GM23338 (cell line): ENCODE measurements around the gene CMSS1. TPM values are rescaled to one million over a fixed set of nuclear protein-coding genes. Genes with fewer than 3 reads are reported as not detected.

ENCODE experiments used
- ATAC-seq: fragments of 200-7000 bp; cut with Tn5 transposase; 3 replicates; pipeline ENCODE4 v1.9.1; 2020
- DNase-seq: peaks from one replicate; pipeline ENCODE4 v3.0.0-alpha.2; 2015; ENCODE audit warnings: low spot score
- H2AFZ ChIP-seq: fragments of 200-600 bp; sonication (generic); 2 replicates; pipeline ENCODE4 v1.8.0; 2016; ENCODE audit warnings: antibody characterized with exemption, mild to moderate bottlenecking, moderate library complexity
- H3F3A ChIP-seq: fragments of 200-600 bp; sonication (generic); replicated peaks from 2 replicates; pipeline ENCODE4 v1.8.0; 2017; ENCODE audit warnings: antibody characterized with exemption, mixed run types, low read depth
- H3K27ac ChIP-seq: fragments of 200-600 bp; sonication (generic); 2 replicates; pipeline ENCODE4 v1.6.1; 2016; ENCODE audit warnings: low read depth
- H3K27me3 ChIP-seq: fragments of 200-600 bp; sonication (generic); 2 replicates; pipeline ENCODE4 v1.8.0; 2016; ENCODE audit warnings: mild to moderate bottlenecking, mixed run types, moderate library complexity; ENCODE audit not compliant: insufficient read depth
- H3K36me3 ChIP-seq: fragments of 200-600 bp; sonication (generic); 2 replicates; pipeline ENCODE4 v1.8.0; 2016; ENCODE audit warnings: mild to moderate bottlenecking; ENCODE audit not compliant: insufficient read depth
- H3K4me1 ChIP-seq: fragments of 200-600 bp; sonication (generic); 2 replicates; pipeline ENCODE4 v1.8.0; 2016; ENCODE audit warnings: mild to moderate bottlenecking, moderate library complexity; ENCODE audit not compliant: insufficient read depth
- H3K4me2 ChIP-seq: fragments of 200-600 bp; sonication (generic); 2 replicates; pipeline ENCODE4 v1.7.1; 2017; ENCODE audit warnings: mixed run types
- H3K4me3 ChIP-seq: fragments of 200-600 bp; sonication (generic); 2 replicates; pipeline ENCODE4 v1.6.1; 2016; ENCODE audit warnings: mixed run types
- H3K79me2 ChIP-seq: fragments of 200-600 bp; sonication (generic); replicated peaks from 2 replicates; pipeline ENCODE4 v1.8.0; 2017; ENCODE audit warnings: mild to moderate bottlenecking; ENCODE audit not compliant: insufficient read depth
- H3K9me2 ChIP-seq: fragments of 200-600 bp; sonication (generic); 2 replicates; pipeline ENCODE4 v1.8.0; 2017; ENCODE audit not compliant: insufficient read depth
- H4K20me1 ChIP-seq: fragments of 200-600 bp; sonication (generic); replicated peaks from 2 replicates; pipeline ENCODE4 v1.8.0; 2017; ENCODE audit warnings: mild to moderate bottlenecking; ENCODE audit not compliant: insufficient read depth
- H3K27ac Mint-ChIP-seq: 2 replicates; pipeline ENCODE4 v1.8.0; 2020; ENCODE audit warnings: inconsistent platforms, mild to moderate bottlenecking, moderate library complexity, mixed read lengths
- H3K27me3 Mint-ChIP-seq: 3 replicates; pipeline ENCODE4 v1.8.0; 2022; ENCODE audit warnings: low read depth, mild to moderate bottlenecking, moderate library complexity, mixed read lengths, inconsistent platforms; ENCODE audit not compliant: insufficient read depth, poor library complexity
- H3K36me3 Mint-ChIP-seq: 3 replicates; pipeline ENCODE4 v1.8.0; 2021; ENCODE audit warnings: low read depth, mild to moderate bottlenecking, inconsistent platforms, moderate library complexity, mixed read lengths
- H3K4me1 Mint-ChIP-seq: 3 replicates; pipeline ENCODE4 v1.8.0; 2020; ENCODE audit warnings: mild to moderate bottlenecking, inconsistent platforms, mixed read lengths
- H3K4me3 Mint-ChIP-seq: 3 replicates; pipeline ENCODE4 v1.8.0; 2021; ENCODE audit warnings: moderate library complexity, mild to moderate bottlenecking, inconsistent platforms, mixed read lengths
- H3K9me3 Mint-ChIP-seq: 3 replicates; pipeline ENCODE4 v1.8.0; 2020; ENCODE audit warnings: moderate library complexity, mild to moderate bottlenecking, inconsistent platforms, mixed read lengths
- CREB1 ChIP-seq: fragments of 250-450 bp; sonication (Bioruptor Pico); IDR thresholded peaks from 2 replicates; pipeline ENCODE4 v1.5.0; 2020; ENCODE audit warnings: low read depth, mild to moderate bottlenecking, moderate library complexity
- EZH2 ChIP-seq: fragments of 200-600 bp; sonication (generic); IDR thresholded peaks from one replicate; pipeline ENCODE4 v1.8.0; 2017; ENCODE audit warnings: antibody characterized with exemption, mild to moderate bottlenecking, low read depth; ENCODE audit not compliant: unreplicated experiment
- EZH2phosphoT487 ChIP-seq: fragments of 200-600 bp; sonication (generic); IDR thresholded peaks from one replicate; pipeline ENCODE4 v1.8.1; 2018; ENCODE audit warnings: antibody characterized with exemption; ENCODE audit not compliant: unreplicated experiment
- JUNB ChIP-seq: IDR thresholded peaks from one replicate; pipeline ENCODE4 v1.6.1; 2016; ENCODE audit warnings: antibody characterized with exemption; ENCODE audit not compliant: unreplicated experiment
- NANOG ChIP-seq: IDR thresholded peaks from 2 replicates; pipeline ENCODE4 v1.6.1; 2016; ENCODE audit warnings: antibody characterized with exemption, borderline replicate concordance
- POLR2AphosphoS5 ChIP-seq: IDR thresholded peaks from 2 replicates; pipeline ENCODE4 v1.6.1; 2016; ENCODE audit warnings: antibody characterized with exemption, low read depth
- STAT1 ChIP-seq: IDR thresholded peaks from one replicate; pipeline ENCODE4 v1.6.1; 2016; ENCODE audit warnings: antibody characterized with exemption; ENCODE audit not compliant: unreplicated experiment
- ZNF114 ChIP-seq: fragments of 250-450 bp; sonication (Bioruptor Pico); IDR thresholded peaks from 2 replicates; pipeline ENCODE4 v1.5.0; 2020; ENCODE audit warnings: mild to moderate bottlenecking, moderate library complexity
- ZNF331 ChIP-seq: fragments of 250-450 bp; sonication (Bioruptor Pico); IDR thresholded peaks from 2 replicates; pipeline ENCODE4 v1.5.0; 2020; ENCODE audit warnings: low read depth, mild to moderate bottlenecking, moderate library complexity
- polyA plus RNA-seq: library from polyadenylated mRNA; unstranded; fragments of >200 nt; fragmentation: Nextera tagmentation; extraction: Ambion mirVana; gene quantifications from 2 replicates; pipeline ENCODE4 v1.2.1, GENCODE V29; 2016
- total RNA-seq: library from RNA; depleted of rRNA; stranded (reverse); fragments of >200 nt; shearing (Covaris generic); gene quantifications from 2 replicates; pipeline ENCODE4 v1.2.3, GENCODE V29; 2014
- TF ChIP-seq, protein P1 (sequence below): fragments of 250-450 bp; sonication (Bioruptor Pico); IDR thresholded peaks from 2 replicates; pipeline ENCODE4 v1.5.0; 2020; ENCODE audit warnings: mild to moderate bottlenecking, moderate library complexity
- TF ChIP-seq, protein P2 (sequence below): IDR thresholded peaks from 2 replicates; pipeline ENCODE4 v1.6.1; 2016; ENCODE audit warnings: antibody characterized with exemption
- TF ChIP-seq, protein P3 (sequence below): IDR thresholded peaks from one replicate; pipeline ENCODE4 v1.6.1; 2018; ENCODE audit warnings: antibody characterized with exemption; ENCODE audit not compliant: unreplicated experiment
- TF ChIP-seq, protein P4 (sequence below), 2 experiments: fragments of 200-600 bp in 1 of 2; sonication (generic) in 1 of 2; conservative IDR thresholded peaks; 2 replicates each; pipeline versions ENCODE4 v1.5.1 to v1.6.1; 2016 to 2017; ENCODE audit warnings: antibody characterized with exemption in 2 of 2, low read depth in 2 of 2, mild to moderate bottlenecking in 2 of 2, moderate library complexity in 1 of 2

The CMSS1 gene
- total and polyA plus RNA-seq, 2 experiments from 2014 or later, result 39.4 to 187 TPM

- peaks cover 66% of the 10 kb centered on the region for H3K4me1 Mint-ChIP-seq
- TF ChIP-seq, protein P1, sequence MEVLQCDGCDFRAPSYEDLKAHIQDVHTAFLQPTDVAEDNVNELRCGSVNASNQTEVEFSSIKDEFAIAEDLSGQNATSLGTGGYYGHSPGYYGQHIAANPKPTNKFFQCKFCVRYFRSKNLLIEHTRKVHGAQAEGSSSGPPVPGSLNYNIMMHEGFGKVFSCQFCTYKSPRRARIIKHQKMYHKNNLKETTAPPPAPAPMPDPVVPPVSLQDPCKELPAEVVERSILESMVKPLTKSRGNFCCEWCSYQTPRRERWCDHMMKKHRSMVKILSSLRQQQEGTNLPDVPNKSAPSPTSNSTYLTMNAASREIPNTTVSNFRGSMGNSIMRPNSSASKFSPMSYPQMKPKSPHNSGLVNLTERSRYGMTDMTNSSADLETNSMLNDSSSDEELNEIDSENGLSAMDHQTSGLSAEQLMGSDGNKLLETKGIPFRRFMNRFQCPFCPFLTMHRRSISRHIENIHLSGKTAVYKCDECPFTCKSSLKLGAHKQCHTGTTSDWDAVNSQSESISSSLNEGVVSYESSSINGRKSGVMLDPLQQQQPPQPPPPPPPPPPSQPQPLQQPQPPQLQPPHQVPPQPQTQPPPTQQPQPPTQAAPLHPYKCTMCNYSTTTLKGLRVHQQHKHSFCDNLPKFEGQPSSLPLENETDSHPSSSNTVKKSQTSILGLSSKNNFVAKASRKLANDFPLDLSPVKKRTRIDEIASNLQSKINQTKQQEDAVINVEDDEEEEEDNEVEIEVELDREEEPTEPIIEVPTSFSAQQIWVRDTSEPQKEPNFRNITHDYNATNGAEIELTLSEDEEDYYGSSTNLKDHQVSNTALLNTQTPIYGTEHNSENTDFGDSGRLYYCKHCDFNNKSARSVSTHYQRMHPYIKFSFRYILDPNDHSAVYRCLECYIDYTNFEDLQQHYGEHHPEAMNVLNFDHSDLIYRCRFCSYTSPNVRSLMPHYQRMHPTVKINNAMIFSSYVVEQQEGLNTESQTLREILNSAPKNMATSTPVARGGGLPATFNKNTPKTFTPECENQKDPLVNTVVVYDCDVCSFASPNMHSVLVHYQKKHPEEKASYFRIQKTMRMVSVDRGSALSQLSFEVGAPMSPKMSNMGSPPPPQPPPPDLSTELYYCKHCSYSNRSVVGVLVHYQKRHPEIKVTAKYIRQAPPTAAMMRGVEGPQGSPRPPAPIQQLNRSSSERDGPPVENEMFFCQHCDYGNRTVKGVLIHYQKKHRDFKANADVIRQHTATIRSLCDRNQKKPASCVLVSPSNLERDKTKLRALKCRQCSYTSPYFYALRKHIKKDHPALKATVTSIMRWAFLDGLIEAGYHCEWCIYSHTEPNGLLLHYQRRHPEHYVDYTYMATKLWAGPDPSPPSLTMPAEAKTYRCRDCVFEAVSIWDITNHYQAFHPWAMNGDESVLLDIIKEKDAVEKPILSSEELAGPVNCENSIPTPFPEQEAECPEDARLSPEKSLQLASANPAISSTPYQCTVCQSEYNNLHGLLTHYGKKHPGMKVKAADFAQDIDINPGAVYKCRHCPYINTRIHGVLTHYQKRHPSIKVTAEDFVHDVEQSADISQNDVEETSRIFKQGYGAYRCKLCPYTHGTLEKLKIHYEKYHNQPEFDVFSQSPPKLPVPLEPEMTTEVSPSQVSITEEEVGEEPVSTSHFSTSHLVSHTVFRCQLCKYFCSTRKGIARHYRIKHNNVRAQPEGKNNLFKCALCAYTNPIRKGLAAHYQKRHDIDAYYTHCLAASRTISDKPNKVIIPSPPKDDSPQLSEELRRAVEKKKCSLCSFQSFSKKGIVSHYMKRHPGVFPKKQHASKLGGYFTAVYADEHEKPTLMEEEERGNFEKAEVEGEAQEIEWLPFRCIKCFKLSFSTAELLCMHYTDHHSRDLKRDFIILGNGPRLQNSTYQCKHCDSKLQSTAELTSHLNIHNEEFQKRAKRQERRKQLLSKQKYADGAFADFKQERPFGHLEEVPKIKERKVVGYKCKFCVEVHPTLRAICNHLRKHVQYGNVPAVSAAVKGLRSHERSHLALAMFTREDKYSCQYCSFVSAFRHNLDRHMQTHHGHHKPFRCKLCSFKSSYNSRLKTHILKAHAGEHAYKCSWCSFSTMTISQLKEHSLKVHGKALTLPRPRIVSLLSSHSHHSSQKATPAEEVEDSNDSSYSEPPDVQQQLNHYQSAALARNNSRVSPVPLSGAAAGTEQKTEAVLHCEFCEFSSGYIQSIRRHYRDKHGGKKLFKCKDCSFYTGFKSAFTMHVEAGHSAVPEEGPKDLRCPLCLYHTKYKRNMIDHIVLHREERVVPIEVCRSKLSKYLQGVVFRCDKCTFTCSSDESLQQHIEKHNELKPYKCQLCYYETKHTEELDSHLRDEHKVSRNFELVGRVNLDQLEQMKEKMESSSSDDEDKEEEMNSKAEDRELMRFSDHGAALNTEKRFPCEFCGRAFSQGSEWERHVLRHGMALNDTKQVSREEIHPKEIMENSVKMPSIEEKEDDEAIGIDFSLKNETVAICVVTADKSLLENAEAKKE (CRISPR knock-in tag), result no peak
- no peak for TF ChIP-seq JUNB
- TF ChIP-seq EZH2, result no peak
- TF ChIP-seq EZH2phosphoT487, result no peak
- TF ChIP-seq ZNF114 (CRISPR knock-in tag), result no peak
- no peak for TF ChIP-seq ZNF331 (CRISPR knock-in tag)
- TF ChIP-seq, protein P2, sequence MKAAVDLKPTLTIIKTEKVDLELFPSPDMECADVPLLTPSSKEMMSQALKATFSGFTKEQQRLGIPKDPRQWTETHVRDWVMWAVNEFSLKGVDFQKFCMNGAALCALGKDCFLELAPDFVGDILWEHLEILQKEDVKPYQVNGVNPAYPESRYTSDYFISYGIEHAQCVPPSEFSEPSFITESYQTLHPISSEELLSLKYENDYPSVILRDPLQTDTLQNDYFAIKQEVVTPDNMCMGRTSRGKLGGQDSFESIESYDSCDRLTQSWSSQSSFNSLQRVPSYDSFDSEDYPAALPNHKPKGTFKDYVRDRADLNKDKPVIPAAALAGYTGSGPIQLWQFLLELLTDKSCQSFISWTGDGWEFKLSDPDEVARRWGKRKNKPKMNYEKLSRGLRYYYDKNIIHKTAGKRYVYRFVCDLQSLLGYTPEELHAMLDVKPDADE, result no peak
- TF ChIP-seq, protein P3, sequence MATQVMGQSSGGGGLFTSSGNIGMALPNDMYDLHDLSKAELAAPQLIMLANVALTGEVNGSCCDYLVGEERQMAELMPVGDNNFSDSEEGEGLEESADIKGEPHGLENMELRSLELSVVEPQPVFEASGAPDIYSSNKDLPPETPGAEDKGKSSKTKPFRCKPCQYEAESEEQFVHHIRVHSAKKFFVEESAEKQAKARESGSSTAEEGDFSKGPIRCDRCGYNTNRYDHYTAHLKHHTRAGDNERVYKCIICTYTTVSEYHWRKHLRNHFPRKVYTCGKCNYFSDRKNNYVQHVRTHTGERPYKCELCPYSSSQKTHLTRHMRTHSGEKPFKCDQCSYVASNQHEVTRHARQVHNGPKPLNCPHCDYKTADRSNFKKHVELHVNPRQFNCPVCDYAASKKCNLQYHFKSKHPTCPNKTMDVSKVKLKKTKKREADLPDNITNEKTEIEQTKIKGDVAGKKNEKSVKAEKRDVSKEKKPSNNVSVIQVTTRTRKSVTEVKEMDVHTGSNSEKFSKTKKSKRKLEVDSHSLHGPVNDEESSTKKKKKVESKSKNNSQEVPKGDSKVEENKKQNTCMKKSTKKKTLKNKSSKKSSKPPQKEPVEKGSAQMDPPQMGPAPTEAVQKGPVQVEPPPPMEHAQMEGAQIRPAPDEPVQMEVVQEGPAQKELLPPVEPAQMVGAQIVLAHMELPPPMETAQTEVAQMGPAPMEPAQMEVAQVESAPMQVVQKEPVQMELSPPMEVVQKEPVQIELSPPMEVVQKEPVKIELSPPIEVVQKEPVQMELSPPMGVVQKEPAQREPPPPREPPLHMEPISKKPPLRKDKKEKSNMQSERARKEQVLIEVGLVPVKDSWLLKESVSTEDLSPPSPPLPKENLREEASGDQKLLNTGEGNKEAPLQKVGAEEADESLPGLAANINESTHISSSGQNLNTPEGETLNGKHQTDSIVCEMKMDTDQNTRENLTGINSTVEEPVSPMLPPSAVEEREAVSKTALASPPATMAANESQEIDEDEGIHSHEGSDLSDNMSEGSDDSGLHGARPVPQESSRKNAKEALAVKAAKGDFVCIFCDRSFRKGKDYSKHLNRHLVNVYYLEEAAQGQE, result no peak
- no peak for TF ChIP-seq CREB1 (CRISPR knock-in tag)
- no peak for TF ChIP-seq STAT1
- TF ChIP-seq, protein P4, sequence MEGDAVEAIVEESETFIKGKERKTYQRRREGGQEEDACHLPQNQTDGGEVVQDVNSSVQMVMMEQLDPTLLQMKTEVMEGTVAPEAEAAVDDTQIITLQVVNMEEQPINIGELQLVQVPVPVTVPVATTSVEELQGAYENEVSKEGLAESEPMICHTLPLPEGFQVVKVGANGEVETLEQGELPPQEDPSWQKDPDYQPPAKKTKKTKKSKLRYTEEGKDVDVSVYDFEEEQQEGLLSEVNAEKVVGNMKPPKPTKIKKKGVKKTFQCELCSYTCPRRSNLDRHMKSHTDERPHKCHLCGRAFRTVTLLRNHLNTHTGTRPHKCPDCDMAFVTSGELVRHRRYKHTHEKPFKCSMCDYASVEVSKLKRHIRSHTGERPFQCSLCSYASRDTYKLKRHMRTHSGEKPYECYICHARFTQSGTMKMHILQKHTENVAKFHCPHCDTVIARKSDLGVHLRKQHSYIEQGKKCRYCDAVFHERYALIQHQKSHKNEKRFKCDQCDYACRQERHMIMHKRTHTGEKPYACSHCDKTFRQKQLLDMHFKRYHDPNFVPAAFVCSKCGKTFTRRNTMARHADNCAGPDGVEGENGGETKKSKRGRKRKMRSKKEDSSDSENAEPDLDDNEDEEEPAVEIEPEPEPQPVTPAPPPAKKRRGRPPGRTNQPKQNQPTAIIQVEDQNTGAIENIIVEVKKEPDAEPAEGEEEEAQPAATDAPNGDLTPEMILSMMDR (conservative IDR thresholded peaks at IDR 0.05; ENCODE audit: low read depth in 2 of 2), result no peak
- TF ChIP-seq POLR2AphosphoS5, result no peak
- TF ChIP-seq NANOG, result no peak
- DNase-seq, result peak; percentile 84
- H3K27ac ChIP-seq, result peak overlapping the region; percentile 88
- H3K9me2 ChIP-seq, result no peaks in the 10 kb centered on the region
- peak overlapping the region; percentile 35 for H3K4me2 ChIP-seq
- no peaks in the 10 kb centered on the region for H4K20me1 ChIP-seq
- peak overlapping the region; percentile 92 for H3K27ac Mint-ChIP-seq
- peak; percentile 83 for ATAC-seq
- H3K4me1 ChIP-seq, result peaks cover 57% of the 10 kb centered on the region
- no peaks in the 10 kb centered on the region; the same call in 2 of the 3 replicates for H3K9me3 Mint-ChIP-seq
- H3K27me3 Mint-ChIP-seq, result peaks cover 4% of the 10 kb centered on the region
- H3K27me3 ChIP-seq, result no peaks in the 10 kb centered on the region
- no peak overlapping the region for H2AFZ ChIP-seq
- peak overlapping the region; percentile 37 for H3K4me3 Mint-ChIP-seq
- no peaks in the 10 kb centered on the region; the same call in 2 of the 3 replicates for H3K36me3 Mint-ChIP-seq
- no peaks in the 10 kb centered on the region for H3K36me3 ChIP-seq
- H3K4me3 ChIP-seq, result peak overlapping the region; percentile 15
- H3K79me2 ChIP-seq, result peaks cover 12% of the 10 kb centered on the region
- H3F3A ChIP-seq, result no peaks in the 10 kb centered on the region
Observed at GRCh38 chr3:99927671-99928457, 110.2 kb downstream of the CMSS1 start.
